Measurements from ENCODE around the gene CDK16.

CDK16 gene

GRCh38 chrX:47209508-47210238, 8.8 kb upstream of the CDK16 start:
- no peak for DNase-seq

GRCh38 chrX:47210661-47211425, 7.6 kb upstream of the CDK16 start:
- no peak for DNase-seq

GRCh38 chrX:47212381-47213293, 5.8 kb upstream of the CDK16 start:
- DNase-seq: no peak

GRCh38 chrX:47214435-47215077, 3.9 kb upstream of the CDK16 start:
- DNase-seq: no peak

GRCh38 chrX:47215291-47215900, 3.1 kb upstream of the CDK16 start:
- no peak for DNase-seq

DNA sequence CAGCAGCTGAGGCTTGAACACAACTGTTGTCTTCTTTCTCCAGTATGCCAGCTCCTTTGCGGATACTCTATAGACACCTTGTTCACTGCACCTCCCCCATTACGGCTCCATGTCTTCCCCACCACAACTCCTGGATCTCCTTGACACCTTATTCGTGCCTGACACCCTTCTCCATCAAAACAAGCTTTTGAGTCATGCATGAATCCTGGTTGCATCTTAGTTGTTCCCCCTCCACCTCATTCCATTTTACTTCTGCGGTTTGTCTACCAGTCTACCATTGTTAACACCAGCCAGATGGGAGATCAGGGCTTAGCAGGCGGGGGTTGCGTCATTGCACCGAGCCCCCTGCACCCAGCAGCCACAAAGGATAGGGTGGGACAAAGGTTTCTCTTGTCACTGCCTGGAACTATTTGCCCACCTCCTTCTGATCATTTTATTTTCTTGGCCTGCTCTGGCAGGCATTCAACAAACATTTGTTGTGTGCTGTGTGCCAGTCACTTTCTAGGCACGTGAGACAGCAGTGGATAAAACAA, 2.0 kb upstream of the CDK16 start:
- no peak for DNase-seq

DNA sequence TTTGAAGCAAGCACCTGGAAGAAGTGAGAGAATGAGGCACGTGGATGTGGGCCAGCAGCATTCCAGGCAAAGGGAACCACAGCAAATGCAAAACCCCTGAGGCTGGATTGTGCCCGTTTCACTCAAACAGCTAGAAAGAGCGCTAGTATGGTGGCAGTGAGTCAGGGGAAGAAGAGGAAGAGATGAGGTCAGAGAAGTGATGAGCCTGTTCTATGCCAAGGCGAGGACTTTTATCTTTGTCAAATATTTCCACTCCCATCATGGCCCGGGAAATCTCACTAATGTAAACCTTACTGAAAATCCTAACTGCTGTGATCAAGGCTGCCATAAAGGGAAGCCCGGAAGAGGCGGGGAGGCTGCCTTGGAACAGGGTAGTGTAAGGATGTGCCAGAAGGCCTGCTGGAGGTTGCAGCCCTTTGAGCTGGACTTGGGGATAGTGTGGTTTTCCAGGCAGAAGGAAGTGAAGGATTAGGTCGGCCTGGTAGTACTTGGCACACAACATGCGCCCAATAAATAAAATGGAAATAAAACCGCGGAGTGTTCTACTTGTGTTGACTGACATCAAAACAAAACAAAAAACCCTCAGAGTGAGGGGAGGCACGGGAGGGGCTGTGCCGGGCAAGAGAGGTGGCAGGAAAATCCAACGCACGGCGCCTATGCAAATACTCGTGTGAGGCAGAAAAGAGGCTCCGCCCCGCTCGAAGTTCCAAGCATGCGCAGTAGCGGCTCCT, 1.2 kb upstream of the CDK16 start:
- DNase-seq: peak; percentile 21

DNA sequence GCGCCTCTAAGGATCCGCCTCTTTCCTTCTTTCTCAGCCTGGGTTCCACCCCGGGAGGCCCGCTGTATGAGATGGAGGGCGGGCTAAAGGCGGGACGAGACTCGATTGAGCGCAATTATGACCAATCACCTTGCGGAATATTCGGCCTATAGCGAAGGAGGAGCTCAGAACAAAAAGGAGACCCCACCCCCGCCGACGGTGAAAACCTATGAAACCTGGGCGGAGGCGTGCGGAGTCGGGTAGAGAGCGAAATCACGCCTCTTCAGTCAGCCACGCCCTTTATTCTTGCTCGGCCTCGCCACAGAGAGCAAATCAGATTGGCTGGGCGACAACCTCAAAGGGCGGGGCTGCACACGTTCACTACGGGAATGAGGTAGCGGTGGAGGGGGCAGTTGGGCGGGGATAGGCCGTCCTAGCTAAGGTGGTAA, 615 bp upstream of the CDK16 start:
- DNase-seq: peak; percentile 98

DNA sequence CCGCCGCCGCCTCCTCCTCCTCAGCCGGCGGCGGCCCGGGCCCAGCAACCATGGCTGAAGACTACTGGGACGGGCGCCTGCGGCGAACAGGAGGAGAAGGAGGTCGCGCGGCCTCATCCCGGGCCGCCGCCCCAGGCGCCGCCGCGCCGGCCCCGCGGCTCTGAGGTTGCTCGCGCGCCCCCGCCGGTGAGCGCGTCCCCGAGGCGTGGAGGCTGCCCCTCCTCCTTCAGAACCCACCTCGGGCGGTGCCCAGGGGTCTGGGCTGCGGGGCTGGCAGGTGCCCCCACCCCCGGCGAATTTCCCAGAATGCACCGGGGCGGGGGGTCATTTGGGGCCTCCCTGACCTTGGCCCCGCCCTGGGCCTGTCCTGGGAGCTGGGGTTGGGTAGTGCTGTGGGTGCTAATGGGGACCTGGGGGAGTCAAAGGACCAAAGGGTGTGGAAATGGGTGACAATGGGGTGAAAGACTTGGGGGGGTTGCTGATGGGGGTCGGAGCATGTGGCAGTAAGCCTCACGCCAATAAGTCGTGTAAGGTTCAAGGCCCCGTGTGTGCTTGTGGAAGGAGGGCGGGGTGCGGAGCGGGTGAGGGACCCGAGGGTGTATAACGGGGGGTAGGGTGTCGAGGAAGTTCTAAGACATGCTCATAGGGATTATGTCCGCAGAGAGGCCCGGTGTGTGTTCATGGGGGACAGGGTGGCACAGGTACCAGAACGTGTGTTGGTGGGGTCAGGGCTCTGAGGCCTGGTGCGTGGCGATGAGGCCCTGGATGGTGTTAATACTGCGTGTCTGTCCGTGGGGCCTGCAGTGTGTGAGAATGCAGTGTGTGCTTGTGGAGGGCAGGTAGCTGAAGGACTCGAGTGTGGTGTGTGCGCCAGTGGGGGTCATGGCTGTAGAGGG, 687 bp downstream of the CDK16 start:
- DNase-seq: peak; percentile 59

DNA sequence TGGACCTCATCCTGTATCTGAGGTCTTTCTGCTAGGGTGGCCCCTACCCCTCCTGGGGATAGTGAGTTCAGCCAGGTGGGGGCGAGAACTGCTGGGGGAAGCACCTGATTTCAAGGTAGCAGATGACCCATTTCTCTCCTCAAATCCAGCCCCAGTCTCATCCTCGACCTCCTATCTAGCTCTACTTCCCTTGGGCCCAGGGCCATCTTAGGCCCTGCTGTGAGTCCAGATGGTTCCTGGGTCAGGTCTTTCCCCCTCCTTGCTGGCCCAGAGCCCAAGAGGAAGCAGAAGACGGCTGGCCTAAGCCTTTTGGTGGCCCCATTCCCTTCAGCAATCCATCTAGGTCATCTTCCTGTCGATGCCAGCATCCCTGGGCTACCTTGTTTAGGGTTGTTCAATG, 3.3 kb downstream of the CDK16 start:
- DNase-seq: no peak

- DNase-seq: no peak
Observed at GRCh38 chrX:47222751-47223350, 4.4 kb downstream of the CDK16 start.

- no peak for DNase-seq
Observed at GRCh38 chrX:47223476-47224250, 5.2 kb downstream of the CDK16 start.

DNA sequence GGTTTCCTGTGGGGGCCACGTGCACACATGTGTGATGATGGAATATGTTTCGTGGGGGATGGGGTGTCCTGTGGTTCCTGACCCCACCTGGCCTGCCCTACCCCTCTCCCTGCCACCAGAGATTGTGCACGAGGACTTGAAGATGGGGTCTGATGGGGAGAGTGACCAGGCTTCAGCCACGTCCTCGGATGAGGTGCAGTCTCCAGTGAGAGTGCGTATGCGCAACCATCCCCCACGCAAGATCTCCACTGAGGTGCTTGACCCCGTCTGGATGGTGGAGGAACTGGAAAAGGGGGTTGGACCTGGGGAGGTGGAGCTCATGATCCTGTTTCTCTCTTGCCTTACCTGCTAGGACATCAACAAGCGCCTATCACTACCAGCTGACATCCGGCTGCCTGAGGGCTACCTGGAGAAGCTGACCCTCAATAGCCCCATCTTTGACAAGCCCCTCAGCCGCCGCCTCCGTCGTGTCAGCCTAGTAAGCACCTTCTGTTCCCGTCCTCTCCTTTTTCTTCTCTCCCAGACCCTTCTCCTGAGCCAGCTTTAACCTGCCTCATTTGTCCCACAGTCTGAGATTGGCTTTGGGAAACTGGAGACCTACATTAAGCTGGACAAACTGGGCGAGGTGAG, 5.9 kb downstream of the CDK16 start:
- no peak for DNase-seq

DNA sequence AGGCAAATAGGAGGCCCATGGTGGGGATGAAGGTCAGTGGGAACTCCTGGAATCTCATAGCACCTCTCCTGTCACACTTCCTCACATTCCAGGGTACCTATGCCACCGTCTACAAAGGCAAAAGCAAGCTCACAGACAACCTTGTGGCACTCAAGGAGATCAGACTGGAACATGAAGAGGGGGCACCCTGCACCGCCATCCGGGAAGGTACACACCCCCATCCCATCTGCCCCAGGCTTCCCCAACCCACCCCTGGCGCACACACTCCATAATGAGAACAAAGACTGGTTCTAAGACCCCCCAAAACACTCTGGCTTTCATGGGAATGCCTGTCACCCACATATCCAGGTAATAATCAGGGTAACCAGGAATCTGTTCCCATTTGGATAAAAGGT, 6.4 kb downstream of the CDK16 start:
- DNase-seq: no peak

DNA sequence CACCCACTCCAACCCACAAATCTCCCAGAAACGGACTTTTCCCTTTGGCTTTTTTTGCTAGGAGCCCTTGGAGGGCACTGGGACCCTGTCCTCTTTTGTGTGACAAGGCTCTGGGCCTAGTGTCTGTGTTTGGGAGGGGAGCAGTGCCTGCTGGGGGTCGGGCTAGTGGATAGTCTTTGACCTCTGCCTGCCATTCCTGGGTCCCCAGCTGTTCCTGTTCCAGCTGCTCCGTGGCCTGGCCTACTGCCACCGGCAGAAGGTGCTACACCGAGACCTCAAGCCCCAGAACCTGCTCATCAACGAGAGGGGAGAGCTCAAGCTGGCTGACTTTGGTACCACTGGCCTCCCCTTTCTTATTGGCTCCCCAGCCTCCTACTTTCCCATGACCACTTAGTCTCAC, 7.6 kb downstream of the CDK16 start:
- no peak for DNase-seq

- no peak for DNase-seq
Observed at GRCh38 chrX:47226531-47227333, 8.3 kb downstream of the CDK16 start.

DNA sequence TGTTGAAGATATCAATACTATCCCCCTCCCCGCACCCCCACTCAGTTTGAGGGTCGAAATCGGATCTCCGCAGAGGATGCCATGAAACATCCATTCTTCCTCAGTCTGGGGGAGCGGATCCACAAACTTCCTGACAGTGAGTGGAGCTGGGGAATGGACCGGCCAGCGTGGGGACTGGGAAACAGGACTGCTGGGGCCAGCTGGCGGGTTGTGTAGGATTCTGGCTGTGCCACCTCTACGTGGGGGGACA, 8.8 kb downstream of the CDK16 start:
- no peak for DNase-seq
